GM12878 (cell line): ENCODE results near the gene IL26. TPM values are rescaled to one million over a fixed set of nuclear protein-coding genes. Genes with fewer than 3 reads are reported as not detected.

Experiments used
- ATAC-seq: fragments of 200-7000 bp; cut with Tn5 transposase; 3 replicates; pipeline ENCODE4 v1.9.1; 2020; ENCODE audit warnings: mild to moderate bottlenecking, moderate library complexity
- BruUV-seq: library from RNA; stranded (reverse); fragments of 400-500 nt; replicated peaks from 2 replicates; lab custom pipeline; 2021; lab: Mats Ljungman, UMichigan
- CTCF ChIA-PET: fragments of 300-600 bp; sonication (Branson Sonifier 250); formaldehyde crosslinking; extraction: SDS; loops from one replicate; lab custom pipeline; 2021; ENCODE audit warnings: inconsistent platforms; lab: Yijun Ruan, JAX
- POLR2A ChIA-PET: fragments of 350-600 bp; formaldehyde crosslinking; extraction: SDS; loops from one replicate; lab custom pipeline; 2021; ENCODE audit warnings: inconsistent platforms; lab: Charles Lee
- RAD21 ChIA-PET: fragments of 300-600 bp; sonication (Branson Sonifier 250); formaldehyde crosslinking; loops from one replicate; lab custom pipeline; 2023; ENCODE audit warnings: antibody characterized with exemption; ENCODE audit not compliant: unreplicated experiment; lab: Charles Lee
- SMC1A ChIA-PET: fragments of 300-600 bp; sonication (Branson Sonifier 250); formaldehyde crosslinking; loops from one replicate; lab custom pipeline; 2023; ENCODE audit not compliant: unreplicated experiment, uncharacterized antibody; lab: Charles Lee
- DNase-seq: peaks from one replicate; pipeline ENCODE4 v3.0.0-alpha.2; 2011; ENCODE audit warnings: low read depth, low spot score
- FAIRE-seq: peaks from 3 replicates; lab custom pipeline; 2011; peaks lifted over from hg19 to GRCh38; lab: Jason Lieb, UNC
- H2AFZ ChIP-seq: 2 replicates; pipeline ENCODE4 v1.6.0; 2011; ENCODE audit warnings: low read depth, low read length, control low read depth; ENCODE audit not compliant: control insufficient read depth
- H3K27ac ChIP-seq: 2 replicates; pipeline ENCODE4 v1.5.1; 2011; ENCODE audit warnings: control low read depth; ENCODE audit not compliant: control insufficient read depth, insufficient read depth
- H3K27me3 ChIP-seq, 2 experiments: replicated peaks in 1 of 2; 2 replicates each; pipeline versions ENCODE4 v1.6.0 to v1.6.1; 2011; ENCODE audit warnings: low read length in 1 of 2; ENCODE audit not compliant: control insufficient read depth in 2 of 2, insufficient read depth in 2 of 2
- H3K36me3 ChIP-seq, 2 experiments: 2 replicates each; pipeline ENCODE4 v1.5.1; 2011; ENCODE audit warnings: low read length in 1 of 2; ENCODE audit not compliant: control insufficient read depth in 2 of 2, insufficient read depth in 2 of 2
- H3K4me1 ChIP-seq: 2 replicates; pipeline ENCODE4 v1.6.1; 2011; ENCODE audit warnings: mild to moderate bottlenecking, low read length, moderate library complexity, mixed read lengths; ENCODE audit not compliant: control insufficient read depth, insufficient read depth
- H3K4me2 ChIP-seq: 2 replicates; pipeline ENCODE4 v1.6.0; 2011; ENCODE audit warnings: control low read depth; ENCODE audit not compliant: control insufficient read depth, insufficient read depth
- H3K4me3 ChIP-seq: fragments of 200-600 bp; sonication (generic); 2 replicates; pipeline ENCODE4 v1.5.1; 2016
- H3K79me2 ChIP-seq: 2 replicates; pipeline ENCODE4 v1.6.0; 2011; ENCODE audit warnings: low read length; ENCODE audit not compliant: control insufficient read depth, insufficient read depth
- H3K9ac ChIP-seq: 2 replicates; pipeline ENCODE4 v1.8.0; 2011; ENCODE audit warnings: low read length, control low read depth, mixed read lengths; ENCODE audit not compliant: control insufficient read depth, insufficient read depth
- H3K9me3 ChIP-seq: replicated peaks from 3 replicates; pipeline ENCODE4 v1.5.1; 2011; ENCODE audit warnings: mild to moderate bottlenecking, low read length; ENCODE audit not compliant: control insufficient read depth, insufficient read depth
- H4K20me1 ChIP-seq: 2 replicates; pipeline ENCODE4 v1.6.0; 2011; ENCODE audit not compliant: control insufficient read depth, insufficient read depth
- CREB1 ChIP-seq: IDR thresholded peaks from 2 replicates; pipeline ENCODE4 v1.6.1; 2012; ENCODE audit warnings: low read depth, mild to moderate bottlenecking, inconsistent platforms
- FOXK2 ChIP-seq: fragments of 450-650 bp; IDR thresholded peaks from 2 replicates; pipeline ENCODE4 v1.6.1; 2017; ENCODE audit warnings: mild to moderate bottlenecking, moderate library complexity
- FOXM1 ChIP-seq: IDR thresholded peaks from 2 replicates; pipeline ENCODE4 v1.6.1; 2012; ENCODE audit warnings: low read depth, mild to moderate bottlenecking, inconsistent platforms, low read length, moderate library complexity
- POLR2AphosphoS5 ChIP-seq: IDR thresholded peaks from 2 replicates; pipeline ENCODE4 v1.6.1; 2011; ENCODE audit warnings: mild to moderate bottlenecking, low read length, inconsistent platforms
- POU2F2 ChIP-seq: IDR thresholded peaks from 3 replicates; pipeline ENCODE4 v1.6.1; 2011; ENCODE audit warnings: low read depth, mild to moderate bottlenecking, low read length, borderline replicate concordance
- SMAD5 ChIP-seq: IDR thresholded peaks from 2 replicates; pipeline ENCODE4 v1.6.1; 2016; ENCODE audit warnings: antibody characterized with exemption, low read depth
- SREBF2 ChIP-seq: IDR thresholded peaks from 2 replicates; pipeline ENCODE4 v1.6.1; 2012; ENCODE audit warnings: mild to moderate bottlenecking, low read length
- SUZ12 ChIP-seq: fragments of 200-600 bp; sonication (generic); IDR thresholded peaks from one replicate; pipeline ENCODE4 v1.6.1; 2018; ENCODE audit warnings: antibody characterized with exemption, mild to moderate bottlenecking; ENCODE audit not compliant: unreplicated experiment
- ZNF384 ChIP-seq: IDR thresholded peaks from 2 replicates; pipeline ENCODE4 v1.6.1; 2012; ENCODE audit warnings: low read depth, mild to moderate bottlenecking, low read length, improper control_type of control experiment, borderline replicate concordance
- WGBS: methylation state at CpG from one replicate; pipeline ENCODE4 v1.1.6; 2016; ENCODE audit warnings: low lambda C conversion rate; ENCODE audit not compliant: insufficient replicate concordance, insufficient coverage; ENCODE audit errors: missing lambda C conversion rate; 5-methylcytosine and 5-hydroxymethylcytosine counted together
- in situ Hi-C: fragments of 300-500 bp; cut with MboI; formaldehyde crosslinking; loops from 9 replicates; pipeline ENCODE4 v1.14.3; 2018; ENCODE audit warnings: mixed read lengths
- intact Hi-C: fragments of 100-400 bp; cut with micrococcal nuclease; formaldehyde crosslinking; loops from one replicate; pipeline ENCODE4 v1.14.2; 2022; ENCODE audit not compliant: unreplicated experiment
- polyA plus RNA-seq, 11 experiments: library from polyadenylated mRNA; depleted of rRNA in 4 of 11; unstranded in 6 of 11; stranded (reverse) in 5 of 11; fragments of >200 nt; fragmentation: Nextera tagmentation in 4 of 11; fragmentation: Illumina TruSeq in 1 of 11; extraction: Ambion mirVana in 4 of 11; extraction: Trizol in 1 of 11; gene quantifications; 1 replicate in 1 of 11; 2 replicates in 10 of 11; pipeline versions ENCODE4 v1.2.1 to v1.2.3, GENCODE V29; 2011 to 2016; ENCODE audit warnings: inconsistent platforms in 2 of 11, missing spikeins in 2 of 11, low read depth in 1 of 11
- total RNA-seq, 4 experiments: library from RNA; depleted of rRNA in 3 of 4; stranded (reverse); fragments of >200 nt in 3 of 4; fragmentation: Illumina TruSeq in 1 of 4; extraction: Trizol in 1 of 4; gene quantifications; 2 replicates each; pipeline versions ENCODE4 v1.2.1 to v1.2.3, GENCODE V29; 2013 to 2021
- TF ChIP-seq, protein P1 (sequence below): fragments of 450-650 bp; IDR thresholded peaks from 2 replicates; pipeline ENCODE4 v1.6.1; 2016; ENCODE audit warnings: mild to moderate bottlenecking
- TF ChIP-seq, protein P2 (sequence below): fragments of 450-650 bp; formaldehyde crosslinking; IDR thresholded peaks from 2 replicates; pipeline ENCODE4 v1.4.0; 2022; ENCODE audit warnings: mild to moderate bottlenecking, moderate library complexity
- TF ChIP-seq, protein P3 (sequence below): fragments of 450-650 bp; IDR thresholded peaks from 2 replicates; pipeline ENCODE4 v1.6.1; 2016; ENCODE audit warnings: mild to moderate bottlenecking
- TF ChIP-seq, protein P4 (sequence below): fragments of 450-650 bp; formaldehyde crosslinking; IDR thresholded peaks from 2 replicates; pipeline ENCODE4 v1.4.0; 2020; ENCODE audit warnings: mild to moderate bottlenecking, moderate library complexity
- TF ChIP-seq, protein P5 (sequence below): IDR thresholded peaks from 2 replicates; pipeline ENCODE4 v1.6.1; 2011; ENCODE audit warnings: low read depth, mild to moderate bottlenecking, low read length, moderate library complexity, borderline replicate concordance; ENCODE audit errors: extremely low read depth

Gene IL26
- total and polyA plus RNA-seq, 10 of the 15 experiments (the other 5 are each of a cell fraction or from before 2014, with no cell fraction given), result not detected

DNA sequence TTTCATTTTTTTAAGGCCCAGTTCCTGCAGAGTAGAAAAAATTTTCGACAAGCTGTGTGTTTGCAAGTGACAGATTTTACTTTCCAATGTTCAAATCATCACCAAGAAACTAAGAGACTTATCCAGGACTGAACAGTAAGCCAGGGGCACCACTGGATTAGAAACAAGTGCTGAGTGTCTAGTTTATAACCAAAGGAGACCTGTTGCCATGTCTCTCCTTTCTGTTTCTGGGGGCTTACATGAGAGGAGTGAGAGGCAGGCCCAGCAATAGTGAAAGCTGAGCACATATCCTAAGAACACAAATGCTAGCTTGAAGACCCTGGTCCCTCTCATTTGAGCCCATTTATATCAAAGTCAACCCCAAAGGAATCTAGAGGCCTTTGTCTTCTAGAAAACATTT, 69.0 kb downstream of the IL26 start:
- ChIA-PET POLR2A (no interaction called here), RAD21 (interaction anchor here (0.6 to 4.9 kb wide), 4 partner anchors 36 to 801 kb away, joined by 3 to 56 read pairs (median 3); no protein-coding TSS in a partner anchor), CTCF (interaction anchor here (0.8 to 5.1 kb wide), 14 partner anchors 12 to 800 kb away, joined by 3 to 113 read pairs (median 9); no protein-coding TSS in a partner anchor), SMC1A (interaction anchor here (1.0 to 6.7 kb wide), 15 partner anchors 10 to 801 kb away, joined by 3 to 83 read pairs (median 5); no protein-coding TSS in a partner anchor)
- no peaks in the 10 kb centered on the region; the same call in 2 of the 3 replicates for H3K9me3 ChIP-seq
- no peak overlapping the region for H3K27ac ChIP-seq
- WGBS, result 10% methylated on average over 1 of the region's 1 CpG
- DNase-seq, result no peak
- no peak overlapping the region for H3K9ac ChIP-seq
- intact Hi-C loops (no loop called here), in situ Hi-C loops (no loop called here)
- H3K4me1 ChIP-seq, result peaks cover 3% of the 10 kb centered on the region
- no peak overlapping the region for H3K4me2 ChIP-seq
- no peaks in the 10 kb centered on the region for H3K36me3 ChIP-seq
- H2AFZ ChIP-seq, result no peak overlapping the region
- no peak overlapping the region for H3K4me3 ChIP-seq
- ATAC-seq, result no peak
- BruUV-seq, result no TSS peak
- peaks cover 0 to 3% of the 10 kb centered on the region in 2 experiments; a peak in 2 of 4 replicates for H3K27me3 ChIP-seq
- H4K20me1 ChIP-seq, result no peaks in the 10 kb centered on the region
- no peak for FAIRE-seq
- no peaks in the 10 kb centered on the region for H3K79me2 ChIP-seq
- TF ChIP-seq CREB1 (no peak), SUZ12 (no peak), POLR2AphosphoS5 (no peak), ZNF384 (no peak), SMAD5 (no peak), FOXK2 (no peak), FOXM1 (no peak), SREBF2 (no peak), POU2F2 (no peak)
- TF ChIP-seq, protein P1, sequence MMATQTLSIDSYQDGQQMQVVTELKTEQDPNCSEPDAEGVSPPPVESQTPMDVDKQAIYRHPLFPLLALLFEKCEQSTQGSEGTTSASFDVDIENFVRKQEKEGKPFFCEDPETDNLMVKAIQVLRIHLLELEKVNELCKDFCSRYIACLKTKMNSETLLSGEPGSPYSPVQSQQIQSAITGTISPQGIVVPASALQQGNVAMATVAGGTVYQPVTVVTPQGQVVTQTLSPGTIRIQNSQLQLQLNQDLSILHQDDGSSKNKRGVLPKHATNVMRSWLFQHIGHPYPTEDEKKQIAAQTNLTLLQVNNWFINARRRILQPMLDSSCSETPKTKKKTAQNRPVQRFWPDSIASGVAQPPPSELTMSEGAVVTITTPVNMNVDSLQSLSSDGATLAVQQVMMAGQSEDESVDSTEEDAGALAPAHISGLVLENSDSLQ, result no peak
- TF ChIP-seq, protein P2, sequence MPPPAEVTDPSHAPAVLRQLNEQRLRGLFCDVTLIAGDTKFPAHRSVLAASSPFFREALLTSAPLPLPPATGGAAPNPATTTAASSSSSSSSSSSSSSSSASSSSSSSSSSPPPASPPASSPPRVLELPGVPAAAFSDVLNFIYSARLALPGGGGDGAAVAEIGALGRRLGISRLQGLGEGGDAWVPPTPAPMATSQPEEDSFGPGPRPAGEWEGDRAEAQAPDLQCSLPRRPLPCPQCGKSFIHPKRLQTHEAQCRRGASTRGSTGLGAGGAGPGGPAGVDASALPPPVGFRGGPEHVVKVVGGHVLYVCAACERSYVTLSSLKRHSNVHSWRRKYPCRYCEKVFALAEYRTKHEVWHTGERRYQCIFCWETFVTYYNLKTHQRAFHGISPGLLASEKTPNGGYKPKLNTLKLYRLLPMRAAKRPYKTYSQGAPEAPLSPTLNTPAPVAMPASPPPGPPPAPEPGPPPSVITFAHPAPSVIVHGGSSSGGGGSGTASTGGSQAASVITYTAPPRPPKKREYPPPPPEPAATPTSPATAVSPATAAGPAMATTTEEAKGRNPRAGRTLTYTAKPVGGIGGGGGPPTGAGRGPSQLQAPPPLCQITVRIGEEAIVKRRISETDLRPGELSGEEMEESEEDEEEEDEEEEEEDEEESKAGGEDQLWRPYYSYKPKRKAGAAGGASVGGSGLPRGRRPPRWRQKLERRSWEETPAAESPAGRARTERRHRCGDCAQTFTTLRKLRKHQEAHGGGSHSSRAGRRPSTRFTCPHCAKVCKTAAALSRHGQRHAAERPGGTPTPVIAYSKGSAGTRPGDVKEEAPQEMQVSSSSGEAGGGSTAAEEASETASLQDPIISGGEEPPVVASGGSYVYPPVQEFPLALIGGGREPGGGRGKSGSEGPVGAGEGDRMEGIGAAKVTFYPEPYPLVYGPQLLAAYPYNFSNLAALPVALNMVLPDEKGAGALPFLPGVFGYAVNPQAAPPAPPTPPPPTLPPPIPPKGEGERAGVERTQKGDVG (CRISPR knock-in tag), result no peak
- TF ChIP-seq, protein P3, sequence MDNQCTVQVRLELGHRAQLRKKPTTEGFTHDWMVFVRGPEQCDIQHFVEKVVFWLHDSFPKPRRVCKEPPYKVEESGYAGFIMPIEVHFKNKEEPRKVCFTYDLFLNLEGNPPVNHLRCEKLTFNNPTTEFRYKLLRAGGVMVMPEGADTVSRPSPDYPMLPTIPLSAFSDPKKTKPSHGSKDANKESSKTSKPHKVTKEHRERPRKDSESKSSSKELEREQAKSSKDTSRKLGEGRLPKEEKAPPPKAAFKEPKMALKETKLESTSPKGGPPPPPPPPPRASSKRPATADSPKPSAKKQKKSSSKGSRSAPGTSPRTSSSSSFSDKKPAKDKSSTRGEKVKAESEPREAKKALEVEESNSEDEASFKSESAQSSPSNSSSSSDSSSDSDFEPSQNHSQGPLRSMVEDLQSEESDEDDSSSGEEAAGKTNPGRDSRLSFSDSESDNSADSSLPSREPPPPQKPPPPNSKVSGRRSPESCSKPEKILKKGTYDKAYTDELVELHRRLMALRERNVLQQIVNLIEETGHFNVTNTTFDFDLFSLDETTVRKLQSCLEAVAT, result no peak
- TF ChIP-seq, protein P4, sequence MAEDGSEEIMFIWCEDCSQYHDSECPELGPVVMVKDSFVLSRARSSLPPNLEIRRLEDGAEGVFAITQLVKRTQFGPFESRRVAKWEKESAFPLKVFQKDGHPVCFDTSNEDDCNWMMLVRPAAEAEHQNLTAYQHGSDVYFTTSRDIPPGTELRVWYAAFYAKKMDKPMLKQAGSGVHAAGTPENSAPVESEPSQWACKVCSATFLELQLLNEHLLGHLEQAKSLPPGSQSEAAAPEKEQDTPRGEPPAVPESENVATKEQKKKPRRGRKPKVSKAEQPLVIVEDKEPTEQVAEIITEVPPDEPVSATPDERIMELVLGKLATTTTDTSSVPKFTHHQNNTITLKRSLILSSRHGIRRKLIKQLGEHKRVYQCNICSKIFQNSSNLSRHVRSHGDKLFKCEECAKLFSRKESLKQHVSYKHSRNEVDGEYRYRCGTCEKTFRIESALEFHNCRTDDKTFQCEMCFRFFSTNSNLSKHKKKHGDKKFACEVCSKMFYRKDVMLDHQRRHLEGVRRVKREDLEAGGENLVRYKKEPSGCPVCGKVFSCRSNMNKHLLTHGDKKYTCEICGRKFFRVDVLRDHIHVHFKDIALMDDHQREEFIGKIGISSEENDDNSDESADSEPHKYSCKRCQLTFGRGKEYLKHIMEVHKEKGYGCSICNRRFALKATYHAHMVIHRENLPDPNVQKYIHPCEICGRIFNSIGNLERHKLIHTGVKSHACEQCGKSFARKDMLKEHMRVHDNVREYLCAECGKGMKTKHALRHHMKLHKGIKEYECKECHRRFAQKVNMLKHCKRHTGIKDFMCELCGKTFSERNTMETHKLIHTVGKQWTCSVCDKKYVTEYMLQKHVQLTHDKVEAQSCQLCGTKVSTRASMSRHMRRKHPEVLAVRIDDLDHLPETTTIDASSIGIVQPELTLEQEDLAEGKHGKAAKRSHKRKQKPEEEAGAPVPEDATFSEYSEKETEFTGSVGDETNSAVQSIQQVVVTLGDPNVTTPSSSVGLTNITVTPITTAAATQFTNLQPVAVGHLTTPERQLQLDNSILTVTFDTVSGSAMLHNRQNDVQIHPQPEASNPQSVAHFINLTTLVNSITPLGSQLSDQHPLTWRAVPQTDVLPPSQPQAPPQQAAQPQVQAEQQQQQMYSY (CRISPR knock-in tag), result no peak
- TF ChIP-seq, protein P5, sequence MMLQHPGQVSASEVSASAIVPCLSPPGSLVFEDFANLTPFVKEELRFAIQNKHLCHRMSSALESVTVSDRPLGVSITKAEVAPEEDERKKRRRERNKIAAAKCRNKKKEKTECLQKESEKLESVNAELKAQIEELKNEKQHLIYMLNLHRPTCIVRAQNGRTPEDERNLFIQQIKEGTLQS, result no peak
